Liver (tissue), 3 donors: Measurements from ENCODE around the gene GPD1L.

Experiments
- CTCF ChIP-seq: fragments of 150-350 bp; IDR thresholded peaks from 2 replicates; pipeline ENCODE4 v1.5.1; 2017; ENCODE audit warnings: improper control_type of control experiment, low read depth, low read length; ENCODE audit not compliant: missing input control
- EGR1 ChIP-seq, 2 donors: IDR thresholded peaks; 2 replicates each; pipeline ENCODE4 v1.6.1; 2016 to 2018; ENCODE audit warnings: antibody characterized with exemption in 2 of 2, low read depth in 2 of 2
- FOXA1 ChIP-seq: IDR thresholded peaks from 2 replicates; pipeline ENCODE4 v1.6.1; 2016; ENCODE audit warnings: antibody characterized with exemption
- RAD21 ChIP-seq, 2 donors: IDR thresholded peaks; 2 replicates each; pipeline ENCODE4 v1.6.1; 2016; ENCODE audit warnings: antibody characterized with exemption in 2 of 2, mild to moderate bottlenecking in 2 of 2
- REST ChIP-seq: IDR thresholded peaks from 2 replicates; pipeline ENCODE4 v1.6.1; 2016; ENCODE audit warnings: antibody characterized with exemption, mild to moderate bottlenecking
- TF ChIP-seq, protein P1 (sequence below): IDR thresholded peaks from 2 replicates; pipeline ENCODE4 v1.6.1; 2016; ENCODE audit warnings: antibody characterized with exemption
- donor health status: healthy.
- donor health status: healthy.

DNA sequence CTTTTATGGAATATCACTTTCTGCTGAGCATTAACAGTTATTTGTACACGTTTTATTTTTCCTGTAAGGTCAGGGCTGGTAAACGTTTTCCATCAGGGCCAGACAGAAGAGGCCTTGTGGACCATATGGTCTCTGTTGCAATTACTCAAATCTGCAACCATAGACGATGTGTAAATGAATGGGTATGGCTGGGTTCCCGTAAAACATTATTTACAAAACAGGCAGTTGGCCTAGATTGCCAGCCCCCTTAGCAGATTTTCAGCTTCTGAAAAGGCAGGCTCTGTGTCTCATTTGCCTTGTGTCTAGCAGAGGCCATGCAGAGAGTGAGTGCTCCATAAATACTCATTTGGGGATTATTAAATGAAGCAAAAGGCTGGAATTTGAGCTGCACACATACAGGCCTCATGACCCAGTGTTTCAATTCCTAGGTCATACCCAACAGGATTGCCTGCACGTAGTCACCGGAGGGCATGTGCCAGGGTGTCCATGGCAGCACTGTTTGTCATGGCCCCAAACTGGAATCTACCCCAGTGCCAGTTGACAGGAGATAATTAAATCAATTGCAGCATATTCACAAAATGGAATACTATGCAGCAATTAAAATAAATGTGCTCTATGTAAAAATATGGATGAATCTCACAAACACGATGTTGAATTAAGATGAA is 51.3 kb downstream of the GPD1L start:
- TF ChIP-seq CTCF, result no peak
- TF ChIP-seq EGR1 (IDR thresholded peaks at IDR 0.05; ENCODE audit: low read depth in 2 of 2), result no peak
- TF ChIP-seq REST, result no peak
- TF ChIP-seq RAD21 (IDR thresholded peaks at IDR 0.05), result no peak
- no peak for TF ChIP-seq FOXA1
- TF ChIP-seq, protein P1, sequence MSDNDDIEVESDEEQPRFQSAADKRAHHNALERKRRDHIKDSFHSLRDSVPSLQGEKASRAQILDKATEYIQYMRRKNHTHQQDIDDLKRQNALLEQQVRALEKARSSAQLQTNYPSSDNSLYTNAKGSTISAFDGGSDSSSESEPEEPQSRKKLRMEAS, result no peak
